IMR-90 (cell line): ENCODE measurements around the gene CERS5. TPM values are rescaled to one million over a fixed set of nuclear protein-coding genes. Genes with fewer than 3 reads are reported as not detected.

Experiments used
- ATAC-seq: fragments of 200-7000 bp; cut with Tn5 transposase; 2 replicates; pipeline ENCODE4 v1.9.1; 2020; ENCODE audit warnings: low read depth, mild to moderate bottlenecking, moderate library complexity
- BruUV-seq: library from RNA; stranded (reverse); fragments of 400-500 nt; replicated peaks from 2 replicates; lab custom pipeline; 2021; lab: Mats Ljungman, UMichigan
- CTCF ChIA-PET: fragments of 300-600 bp; formaldehyde crosslinking; extraction: SDS; loops from one replicate; lab custom pipeline; 2021; ENCODE audit warnings: antibody characterized with exemption; lab: Yijun Ruan, JAX
- POLR2A ChIA-PET: fragments of 300-600 bp; sonication (Branson Sonifier 250); formaldehyde crosslinking; loops from one replicate; lab custom pipeline; 2022; ENCODE audit warnings: antibody characterized with exemption; ENCODE audit not compliant: unreplicated experiment; lab: Charles Lee
- DNase-seq: peaks from one replicate; pipeline ENCODE4 v3.0.0; 2013
- H2AFZ ChIP-seq: replicated peaks from 2 replicates; pipeline ENCODE3; 2013; ENCODE audit warnings: low read length, mild to moderate bottlenecking; ENCODE audit not compliant: poor library complexity
- H2AK5ac ChIP-seq: 2 replicates; pipeline ENCODE4 v1.6.1; 2013; ENCODE audit warnings: low read depth, low read length, inconsistent platforms
- H2AK9ac ChIP-seq: replicated peaks from 2 replicates; pipeline ENCODE3; 2013; ENCODE audit warnings: mild to moderate bottlenecking, low read depth, low read length, moderate library complexity; ENCODE audit not compliant: poor library complexity
- H2BK120ac ChIP-seq: 2 replicates; pipeline ENCODE4 v1.6.1; 2013; ENCODE audit warnings: low read depth, low read length, inconsistent platforms
- H2BK15ac ChIP-seq: 3 replicates; pipeline ENCODE4 v1.6.1; 2013; ENCODE audit warnings: low read depth, low read length, inconsistent platforms
- H2BK20ac ChIP-seq: 2 replicates; pipeline ENCODE4 v1.6.1; 2013; ENCODE audit warnings: low read depth, mild to moderate bottlenecking, inconsistent platforms, low read length, moderate library complexity
- H2BK5ac ChIP-seq: 2 replicates; pipeline ENCODE4 v1.6.1; 2013; ENCODE audit warnings: mild to moderate bottlenecking, low read depth, low read length, inconsistent platforms; ENCODE audit not compliant: poor library complexity, severe bottlenecking
- H3K14ac ChIP-seq: replicated peaks from 2 replicates; pipeline ENCODE4 v1.6.1; 2013; ENCODE audit warnings: low read depth, low read length, inconsistent platforms
- H3K18ac ChIP-seq: 2 replicates; pipeline ENCODE4 v1.6.1; 2013; ENCODE audit warnings: low read depth, low read length, control low read depth
- H3K23ac ChIP-seq: 2 replicates; pipeline ENCODE4 v1.6.1; 2013; ENCODE audit warnings: low read depth, low read length, inconsistent platforms
- H3K27ac ChIP-seq: 2 replicates; pipeline ENCODE4 v1.5.1; 2013; ENCODE audit warnings: mild to moderate bottlenecking, control low read depth, low read length; ENCODE audit not compliant: insufficient read depth
- H3K27me3 ChIP-seq: 2 replicates; pipeline ENCODE4 v1.6.1; 2013; ENCODE audit warnings: low read length; ENCODE audit not compliant: control insufficient read depth, insufficient read depth
- H3K36me3 ChIP-seq: 2 replicates; pipeline ENCODE4 v1.6.1; 2013; ENCODE audit warnings: low read length, mixed read lengths; ENCODE audit not compliant: control insufficient read depth, insufficient read depth
- H3K4ac ChIP-seq: 2 replicates; pipeline ENCODE4 v1.6.1; 2013; ENCODE audit warnings: low read depth, low read length, inconsistent platforms
- H3K4me1 ChIP-seq: 2 replicates; pipeline ENCODE4 v1.6.1; 2013; ENCODE audit warnings: low read length, mixed read lengths; ENCODE audit not compliant: control insufficient read depth, insufficient read depth
- H3K4me2 ChIP-seq: 2 replicates; pipeline ENCODE4 v1.6.1; 2013; ENCODE audit warnings: low read depth, mild to moderate bottlenecking, control low read depth, low read length, moderate library complexity
- H3K4me3 ChIP-seq: 2 replicates; pipeline ENCODE4 v1.5.1; 2013; ENCODE audit warnings: low read depth, mild to moderate bottlenecking, control low read depth, low read length, moderate library complexity; ENCODE audit not compliant: insufficient read depth
- H3K56ac ChIP-seq: 2 replicates; pipeline ENCODE4 v1.6.1; 2013; ENCODE audit warnings: low read length, inconsistent platforms; ENCODE audit not compliant: insufficient read depth; ENCODE audit errors: extremely low read depth
- H3K79me1 ChIP-seq, 2 experiments: 2 replicates each; pipeline ENCODE4 v1.6.1; 2013; ENCODE audit warnings: low read length in 2 of 2, inconsistent platforms in 1 of 2, low read depth in 1 of 2
- H3K9ac ChIP-seq: 2 replicates; pipeline ENCODE4 v1.6.1; 2013; ENCODE audit warnings: low read depth, low read length, control low read depth
- H3K9me1 ChIP-seq: 2 replicates; pipeline ENCODE4 v1.6.1; 2013; ENCODE audit warnings: low read length, inconsistent platforms; ENCODE audit not compliant: insufficient read depth
- H3K9me3 ChIP-seq: 2 replicates; pipeline ENCODE4 v1.6.1; 2013; ENCODE audit warnings: low read length; ENCODE audit not compliant: control insufficient read depth, insufficient read depth
- H4K20me1 ChIP-seq: 2 replicates; pipeline ENCODE4 v1.6.1; 2013; ENCODE audit warnings: low read length, inconsistent platforms; ENCODE audit not compliant: insufficient read depth
- H4K5ac ChIP-seq: 2 replicates; pipeline ENCODE4 v1.6.1; 2013; ENCODE audit warnings: mild to moderate bottlenecking, low read depth, low read length, control low read depth
- H4K8ac ChIP-seq, 2 experiments: 2 replicates each; pipeline ENCODE4 v1.6.1; 2013; ENCODE audit warnings: low read depth in 2 of 2, low read length in 2 of 2, control low read depth in 1 of 2, inconsistent platforms in 1 of 2
- H4K91ac ChIP-seq: 2 replicates; pipeline ENCODE4 v1.6.1; 2013; ENCODE audit warnings: low read depth, low read length, inconsistent platforms; ENCODE audit not compliant: insufficient read depth
- BHLHE40 ChIP-seq: fragments of 150-350 bp; IDR thresholded peaks from 2 replicates; pipeline ENCODE4 v1.6.1; 2016; ENCODE audit warnings: mild to moderate bottlenecking, low read depth, low read length
- CEBPB ChIP-seq: IDR thresholded peaks from 2 replicates; pipeline ENCODE4 v1.6.1; 2012; ENCODE audit warnings: low read depth, low read length, improper control_type of control experiment
- CHD1 ChIP-seq: IDR thresholded peaks from 2 replicates; pipeline ENCODE4 v1.6.1; 2012; ENCODE audit warnings: low read depth, low read length, improper control_type of control experiment
- MAFK ChIP-seq: IDR thresholded peaks from 2 replicates; pipeline ENCODE4 v1.6.1; 2012; ENCODE audit warnings: low read depth, low read length, improper control_type of control experiment
- POLR2A ChIP-seq: IDR thresholded peaks from 2 replicates; pipeline ENCODE4 v1.6.1; 2012; ENCODE audit warnings: mild to moderate bottlenecking, low read depth, low read length
- RFX5 ChIP-seq: IDR thresholded peaks from 2 replicates; pipeline ENCODE4 v1.8.0; 2012; ENCODE audit warnings: low read depth, mild to moderate bottlenecking, low read length, moderate library complexity
- SMC3 ChIP-seq: fragments of 150-350 bp; IDR thresholded peaks from 2 replicates; pipeline ENCODE4 v1.6.1; 2016; ENCODE audit warnings: low read depth, mild to moderate bottlenecking, antibody characterized with exemption, low read length, moderate library complexity
- WGBS, 2 experiments: methylation state at CpG; one replicate each; pipeline versions ENCODE4 v1.1.5 to v1.1.7; 2013; ENCODE audit warnings: missing lambda C conversion rate in 2 of 2; ENCODE audit not compliant: insufficient read length in 1 of 2; ENCODE audit errors: extremely low coverage in 2 of 2; 5-methylcytosine and 5-hydroxymethylcytosine counted together
- dilution Hi-C: fragments of 300-500 bp; cut with HindIII; formaldehyde crosslinking; loops from one replicate; pipeline ENCODE4 v1.14.3; 2018; ENCODE audit warnings: low sequenced_read_pairs; ENCODE audit not compliant: unreplicated experiment
- in situ Hi-C: fragments of 300-500 bp; cut with MboI; formaldehyde crosslinking; loops from 3 replicates; pipeline ENCODE4 v1.14.3; 2019; ENCODE audit warnings: low sequenced_read_pairs, inconsistent platforms, mixed read lengths
- intact Hi-C: fragments of 100-400 bp; cut with micrococcal nuclease; formaldehyde crosslinking; loops from 2 replicates; pipeline ENCODE4 v1.10.0; 2022
- polyA plus RNA-seq, 3 experiments: library from polyadenylated mRNA; depleted of rRNA; stranded (reverse); fragments of >200 nt; gene quantifications; 2 replicates each; pipeline ENCODE4 v1.2.3, GENCODE V29; 2012; ENCODE audit warnings: low replicate concordance in 1 of 3
- total RNA-seq: library from RNA; depleted of rRNA; stranded (reverse); fragments of >200 nt; gene quantifications from 2 replicates; pipeline ENCODE4 v1.2.3, GENCODE V29; 2012
- TF ChIP-seq, protein P1 (sequence below): fragments of 150-350 bp; IDR thresholded peaks from 2 replicates; pipeline ENCODE4 v1.6.1; 2016; ENCODE audit warnings: low read depth, mild to moderate bottlenecking, low read length, moderate library complexity, borderline replicate concordance

Gene CERS5
- total and polyA plus RNA-seq, 2 of the 4 experiments (the other 2 are of a cell fraction), result 40.3 to 60.3 TPM

DNA sequence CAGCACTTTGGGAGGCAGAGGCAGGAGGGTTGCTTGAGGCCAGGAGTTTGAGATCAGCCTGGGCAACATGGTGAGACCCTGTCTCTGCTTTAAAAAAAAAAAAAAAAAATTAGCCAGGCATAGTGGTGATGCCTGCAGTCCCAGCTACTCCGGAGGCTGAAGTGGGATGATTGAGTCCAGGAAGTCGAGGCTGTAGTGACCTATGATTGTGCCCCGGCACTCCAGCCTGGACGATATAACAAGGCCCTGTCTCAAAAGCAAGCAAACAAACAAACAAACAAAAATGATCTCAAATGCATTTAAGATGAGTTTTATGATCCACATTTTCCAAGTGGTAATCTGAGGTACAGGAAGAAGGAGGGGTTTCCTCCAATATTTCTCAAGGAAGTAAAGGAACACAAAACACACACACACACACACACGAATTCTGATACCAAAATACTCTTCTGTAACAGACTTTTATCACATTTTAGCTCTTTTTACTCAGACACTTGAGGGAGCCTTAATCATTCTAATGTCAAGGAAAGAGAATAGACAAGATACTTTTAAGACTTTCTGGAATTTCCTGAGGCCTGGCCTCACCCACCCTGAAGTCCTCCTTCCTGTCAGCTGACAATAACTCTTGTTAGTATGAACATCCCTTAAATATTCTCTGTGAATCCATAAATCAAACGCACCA is 44.4 kb upstream of the CERS5 start:
- H3K9me3 ChIP-seq, result no peaks in the 10 kb centered on the region
- H3K23ac ChIP-seq, result peak overlapping the region; percentile 35; the same call in 1 of the 2 replicates
- H3K18ac ChIP-seq, result no peak overlapping the region
- H4K20me1 ChIP-seq, result peaks cover 59% of the 10 kb centered on the region
- DNase-seq (no peak), ATAC-seq (0 out of 2 replicates have a peak, but pooled peaks have one; percentile 13)
- ChIA-PET CTCF (interaction anchor here (0.5 to 1.7 kb wide), 3 partner anchors 10 to 174 kb away, joined by 3 to 5 read pairs (median 5); no protein-coding TSS in a partner anchor), POLR2A (interaction anchor here (0.5 kb wide), 1 partner anchor 1145 kb away, joined by 10 read pairs; no protein-coding TSS in a partner anchor)
- no TSS peak for BruUV-seq
- H4K8ac ChIP-seq, result peak overlapping the region; percentile 30 to 35; a peak in 2 of 4 replicates
- intact Hi-C loops (no loop called here), in situ Hi-C loops (no loop called here), dilution Hi-C loops (no loop called here)
- H3K9me1 ChIP-seq, result peaks cover 13% of the 10 kb centered on the region; the same call in 1 of the 2 replicates
- no peak overlapping the region; the same call in 1 of the 2 replicates for H2BK120ac ChIP-seq
- H2BK15ac ChIP-seq, result no peak overlapping the region
- peak overlapping the region; percentile 53 for H2BK5ac ChIP-seq
- H3K14ac ChIP-seq, result no peak overlapping the region
- H3K4me3 ChIP-seq, result no peak overlapping the region
- H3K79me1 ChIP-seq, result peaks cover 5 to 62% of the 10 kb centered on the region in 2 experiments
- no peak overlapping the region for H3K56ac ChIP-seq
- H3K4ac ChIP-seq, result peak overlapping the region; percentile 20; the same call in 1 of the 2 replicates
- H4K5ac ChIP-seq, result peak overlapping the region; percentile 12; the same call in 1 of the 2 replicates
- no peak overlapping the region for H4K91ac ChIP-seq
- peak overlapping the region; percentile 67 for H2AK9ac ChIP-seq
- H2AK5ac ChIP-seq, result no peak overlapping the region; the same call in 1 of the 2 replicates
- H3K4me1 ChIP-seq, result peaks cover 6% of the 10 kb centered on the region
- peaks cover 25% of the 10 kb centered on the region for H3K36me3 ChIP-seq
- H2BK20ac ChIP-seq, result peak overlapping the region; percentile 39; the same call in 1 of the 2 replicates
- WGBS, 2 experiments, result no CpG with 5 or more reads among the region's 6 CpGs
- no peak for TF ChIP-seq CHD1
- TF ChIP-seq BHLHE40, result no peak
- no peak for TF ChIP-seq SMC3
- TF ChIP-seq CEBPB, result no peak
- TF ChIP-seq RFX5, result no peak
- 0 out of 2 replicates have a peak, but pooled peaks have one; percentile 35 for TF ChIP-seq POLR2A
- TF ChIP-seq, protein P1, sequence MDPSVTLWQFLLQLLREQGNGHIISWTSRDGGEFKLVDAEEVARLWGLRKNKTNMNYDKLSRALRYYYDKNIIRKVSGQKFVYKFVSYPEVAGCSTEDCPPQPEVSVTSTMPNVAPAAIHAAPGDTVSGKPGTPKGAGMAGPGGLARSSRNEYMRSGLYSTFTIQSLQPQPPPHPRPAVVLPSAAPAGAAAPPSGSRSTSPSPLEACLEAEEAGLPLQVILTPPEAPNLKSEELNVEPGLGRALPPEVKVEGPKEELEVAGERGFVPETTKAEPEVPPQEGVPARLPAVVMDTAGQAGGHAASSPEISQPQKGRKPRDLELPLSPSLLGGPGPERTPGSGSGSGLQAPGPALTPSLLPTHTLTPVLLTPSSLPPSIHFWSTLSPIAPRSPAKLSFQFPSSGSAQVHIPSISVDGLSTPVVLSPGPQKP, result no peak
- TF ChIP-seq MAFK, result no peak
- H3K27ac ChIP-seq, result no peak overlapping the region; the same call in 1 of the 2 replicates
- H3K9ac ChIP-seq, result no peak overlapping the region
- no peak overlapping the region for H2AFZ ChIP-seq
- no peaks in the 10 kb centered on the region for H3K27me3 ChIP-seq
- H3K4me2 ChIP-seq, result 0 out of 2 replicates have a peak overlapping the region, but pooled peaks have one; percentile 23
